Measurements from ENCODE around the gene RALGAPA1.

DNA sequence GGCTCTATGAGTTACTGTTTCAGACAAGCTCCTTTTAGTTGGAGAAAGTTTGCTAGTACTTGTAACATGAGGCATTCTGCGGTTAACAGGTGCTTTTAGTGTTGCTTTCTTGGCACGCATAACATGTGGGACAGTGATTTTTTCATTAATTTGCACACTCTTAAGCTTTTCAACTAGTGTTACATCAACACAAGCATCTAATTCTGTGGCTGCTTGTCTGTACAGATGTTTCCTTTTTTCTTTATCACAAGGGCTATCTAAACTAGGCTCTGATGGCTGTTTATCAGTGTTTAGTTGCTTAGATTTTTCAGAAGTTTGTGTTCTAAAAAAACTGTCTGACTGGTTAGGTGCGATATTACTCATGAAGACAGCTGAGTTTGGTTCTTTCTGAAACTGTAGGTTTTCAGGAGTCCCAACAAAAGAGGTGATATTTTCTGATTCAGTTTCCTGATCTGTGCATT is 120.1 kb downstream of the RALGAPA1 start:
- TF ChIP-seq, protein P1, sequence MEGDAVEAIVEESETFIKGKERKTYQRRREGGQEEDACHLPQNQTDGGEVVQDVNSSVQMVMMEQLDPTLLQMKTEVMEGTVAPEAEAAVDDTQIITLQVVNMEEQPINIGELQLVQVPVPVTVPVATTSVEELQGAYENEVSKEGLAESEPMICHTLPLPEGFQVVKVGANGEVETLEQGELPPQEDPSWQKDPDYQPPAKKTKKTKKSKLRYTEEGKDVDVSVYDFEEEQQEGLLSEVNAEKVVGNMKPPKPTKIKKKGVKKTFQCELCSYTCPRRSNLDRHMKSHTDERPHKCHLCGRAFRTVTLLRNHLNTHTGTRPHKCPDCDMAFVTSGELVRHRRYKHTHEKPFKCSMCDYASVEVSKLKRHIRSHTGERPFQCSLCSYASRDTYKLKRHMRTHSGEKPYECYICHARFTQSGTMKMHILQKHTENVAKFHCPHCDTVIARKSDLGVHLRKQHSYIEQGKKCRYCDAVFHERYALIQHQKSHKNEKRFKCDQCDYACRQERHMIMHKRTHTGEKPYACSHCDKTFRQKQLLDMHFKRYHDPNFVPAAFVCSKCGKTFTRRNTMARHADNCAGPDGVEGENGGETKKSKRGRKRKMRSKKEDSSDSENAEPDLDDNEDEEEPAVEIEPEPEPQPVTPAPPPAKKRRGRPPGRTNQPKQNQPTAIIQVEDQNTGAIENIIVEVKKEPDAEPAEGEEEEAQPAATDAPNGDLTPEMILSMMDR (IDR thresholded peaks at IDR 0.05; ENCODE audit: low read depth, low read length), result no peak
- no peak for TF ChIP-seq EZH2phosphoT487 (IDR thresholded peaks at IDR 0.05; ENCODE audit: low read depth)
